ENCODE measurements around the gene FBXL14.

FBXL14 gene

GRCh38 chr12:1592444-1593173, 1.8 kb downstream of the FBXL14 start:
- peak; percentile 81 for DNase-seq

- DNase-seq, result peak; percentile 29
Observed at GRCh38 chr12:1591543-1591942, 2.8 kb downstream of the FBXL14 start.

GRCh38 chr12:1591034-1591433, 3.3 kb downstream of the FBXL14 start:
- DNase-seq, result peak; percentile 50

- DNase-seq, result no peak
Observed at GRCh38 chr12:1590221-1590979, 4.0 kb downstream of the FBXL14 start.

- DNase-seq, result no peak
Observed at GRCh38 chr12:1588575-1588947, 5.8 kb downstream of the FBXL14 start.

GRCh38 chr12:1587927-1588574, 6.3 kb downstream of the FBXL14 start:
- peak; percentile 61 for DNase-seq

- peak; percentile 49 for DNase-seq
Observed at GRCh38 chr12:1584326-1584725, 10.1 kb downstream of the FBXL14 start.

- peak; percentile 93 for DNase-seq
Observed at GRCh38 chr12:1583421-1584078, 10.8 kb downstream of the FBXL14 start.

GRCh38 chr12:1582709-1583050, 11.7 kb downstream of the FBXL14 start:
- no peak for DNase-seq

GRCh38 chr12:1581973-1582708, 12.2 kb downstream of the FBXL14 start:
- DNase-seq, result no peak

- DNase-seq, result no peak
Observed at GRCh38 chr12:1580526-1580925, 13.9 kb downstream of the FBXL14 start.

- DNase-seq, result no peak
Observed at GRCh38 chr12:1579651-1580435, 14.5 kb downstream of the FBXL14 start.

GRCh38 chr12:1576410-1577241, 17.8 kb downstream of the FBXL14 start:
- DNase-seq, result no peak

GRCh38 chr12:1575408-1576401, 18.7 kb downstream of the FBXL14 start:
- peak; percentile 28 for DNase-seq

- DNase-seq, result no peak
Observed at GRCh38 chr12:1574865-1575259, 19.5 kb downstream of the FBXL14 start.

- DNase-seq, result peak; percentile 20
Observed at GRCh38 chr12:1573960-1574864, 20.2 kb downstream of the FBXL14 start.

GRCh38 chr12:1572731-1573130, 21.6 kb downstream of the FBXL14 start:
- DNase-seq, result no peak

GRCh38 chr12:1567852-1568251, 26.5 kb downstream of the FBXL14 start:
- no peak for DNase-seq
